ENCODE results near the gene FAM221B.

FAM221B gene

GRCh38 chr9:35790385-35791296 lies 37.9 kb downstream of the FAM221B start:
- peak; percentile 77 to 85 (median 79) for TF ChIP-seq CTCF (IDR thresholded peaks at IDR 0.05; ENCODE audit: unreplicated experiment in 3 of 3)
- H3K4me1 Mint-ChIP-seq, result peaks cover 39% of the 10 kb centered on the region
- H3K36me3 Mint-ChIP-seq (ENCODE audit: low read depth), result no peaks in the 10 kb centered on the region
- peak overlapping the region; percentile 89 to 95 (median 94) for H3K27ac Mint-ChIP-seq
- H3K27me3 Mint-ChIP-seq (ENCODE audit: low read depth), result no peaks in the 10 kb centered on the region
- no peaks in the 10 kb centered on the region for H3K9me3 Mint-ChIP-seq
- peak overlapping the region; percentile 87 to 92 (median 91) for H3K4me3 Mint-ChIP-seq

GRCh38 chr9:35790025-35790384 lies 38.5 kb downstream of the FAM221B start:
- TF ChIP-seq CTCF (IDR thresholded peaks at IDR 0.05; ENCODE audit: unreplicated experiment in 3 of 3), result no peak
- no peaks in the 10 kb centered on the region for H3K27me3 Mint-ChIP-seq (ENCODE audit: low read depth)

GRCh38 chr9:35789541-35789940 lies 39.0 kb downstream of the FAM221B start:
- Mint-ChIP-seq H3K4me1 (peaks cover 28% of the 10 kb centered on the region), H3K27me3 (ENCODE audit: low read depth) (no peaks in the 10 kb centered on the region), H3K27ac (no peak overlapping the region), H3K4me3 (no peak overlapping the region), H3K9me3 (no peaks in the 10 kb centered on the region), H3K36me3 (ENCODE audit: low read depth) (no peaks in the 10 kb centered on the region)
- no peak for TF ChIP-seq CTCF (IDR thresholded peaks at IDR 0.05; ENCODE audit: unreplicated experiment in 3 of 3)

More at GRCh38 chr9:35790025-35790384, 38.5 kb downstream of the FAM221B start:
- Mint-ChIP-seq H3K36me3 (ENCODE audit: low read depth) (no peaks in the 10 kb centered on the region), H3K27ac (peak overlapping the region in 2 of 3 experiments; percentile 94 to 95), H3K9me3 (no peaks in the 10 kb centered on the region), H3K4me3 (peak overlapping the region in 1 of 3 experiments; percentile 91), H3K4me1 (peaks cover 32% of the 10 kb centered on the region)

- TF ChIP-seq CTCF (IDR thresholded peaks at IDR 0.05; ENCODE audit: unreplicated experiment in 3 of 3), result no peak
- no peak overlapping the region for H3K4me3 Mint-ChIP-seq
- peaks cover 10% of the 10 kb centered on the region for H3K36me3 Mint-ChIP-seq (ENCODE audit: low read depth)
- no peaks in the 10 kb centered on the region for H3K4me1 Mint-ChIP-seq
- peaks cover 10% of the 10 kb centered on the region for H3K27me3 Mint-ChIP-seq (ENCODE audit: low read depth)
- no peaks in the 10 kb centered on the region for H3K9me3 Mint-ChIP-seq
- H3K27ac Mint-ChIP-seq, result no peak overlapping the region
These were observed 45.1 kb downstream of the FAM221B start for GRCh38 chr9:35783418-35783817.

- Mint-ChIP-seq H3K36me3 (ENCODE audit: low read depth) (peaks cover 10% of the 10 kb centered on the region), H3K4me1 (peaks cover 2% of the 10 kb centered on the region), H3K9me3 (no peaks in the 10 kb centered on the region), H3K27me3 (ENCODE audit: low read depth) (peaks cover 10% of the 10 kb centered on the region), H3K27ac (no peak overlapping the region), H3K4me3 (no peak overlapping the region)
- no peak for TF ChIP-seq CTCF (IDR thresholded peaks at IDR 0.05; ENCODE audit: unreplicated experiment in 3 of 3)
These were observed 47.5 kb downstream of the FAM221B start for GRCh38 chr9:35781066-35781465.

- TF ChIP-seq CTCF (IDR thresholded peaks at IDR 0.05; ENCODE audit: unreplicated experiment in 3 of 3), result no peak
- no peaks in the 10 kb centered on the region for H3K9me3 Mint-ChIP-seq
- peaks cover 4% of the 10 kb centered on the region for H3K36me3 Mint-ChIP-seq (ENCODE audit: low read depth)
- no peak overlapping the region for H3K4me3 Mint-ChIP-seq
- no peak overlapping the region for H3K27ac Mint-ChIP-seq
- peaks cover 16% of the 10 kb centered on the region for H3K4me1 Mint-ChIP-seq
- H3K27me3 Mint-ChIP-seq (ENCODE audit: low read depth), result peaks cover 10% of the 10 kb centered on the region
These were observed 50.0 kb downstream of the FAM221B start for GRCh38 chr9:35778496-35778895.
